ENCODE results near the gene ANO2.
"Not testable (repeated sequence)": the region's sequence is repeated elsewhere in the genome, so short reads cannot be mapped to it uniquely, and the experiment has no call there.

ANO2 gene

DNA sequence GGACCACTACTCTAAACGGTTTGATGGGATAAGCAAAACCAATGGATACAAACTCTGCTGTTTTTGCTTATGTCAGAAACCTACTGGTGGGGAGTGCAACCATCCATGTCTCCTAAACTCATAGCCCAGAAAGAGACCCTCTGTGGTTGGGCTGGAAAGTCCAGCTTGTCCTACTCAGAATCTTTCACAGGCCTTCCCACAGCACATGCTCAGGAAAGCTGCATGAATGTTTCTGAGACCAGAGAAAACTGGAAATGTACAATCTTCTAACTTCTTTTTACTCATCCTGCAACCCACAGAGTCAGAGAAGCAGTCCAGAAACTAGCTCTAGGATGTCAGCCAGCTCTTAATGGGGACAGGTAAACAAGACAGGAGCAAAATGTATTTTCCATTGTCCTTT is 73.3 kb downstream of the ANO2 start:
- H3K27me3 Mint-ChIP-seq = peaks cover 9% of the 10 kb centered on the region
- no peaks in the 10 kb centered on the region for H3K4me1 Mint-ChIP-seq (ENCODE audit: low read depth)
- H3K9me3 Mint-ChIP-seq = no peaks in the 10 kb centered on the region
- no peak overlapping the region for H3K27ac Mint-ChIP-seq
- no peak overlapping the region for H3K4me3 Mint-ChIP-seq
- H3K36me3 Mint-ChIP-seq (ENCODE audit: low read depth) = no peaks in the 10 kb centered on the region

DNA sequence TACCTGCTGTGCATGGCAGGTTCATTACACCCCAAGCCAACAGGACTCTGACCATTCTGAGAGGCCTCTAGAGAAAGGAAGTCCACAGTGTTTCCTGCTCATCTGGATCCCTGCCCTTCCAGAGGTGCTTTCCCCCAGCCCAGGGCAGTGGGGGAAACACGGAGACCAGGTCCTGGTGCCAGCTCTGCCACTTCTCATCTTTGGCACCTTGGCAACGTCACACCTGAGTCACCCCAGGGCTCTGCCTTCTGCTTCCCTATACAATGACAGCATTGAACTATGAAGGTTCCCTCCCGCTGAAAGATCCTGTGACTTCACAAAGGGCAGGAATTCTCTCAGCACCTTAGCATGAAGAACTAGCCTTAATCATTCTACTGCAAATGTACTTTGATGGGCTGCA is 74.9 kb downstream of the ANO2 start:
- no peaks in the 10 kb centered on the region for H3K4me1 Mint-ChIP-seq (ENCODE audit: low read depth)
- no peaks in the 10 kb centered on the region for H3K36me3 Mint-ChIP-seq (ENCODE audit: low read depth)
- peaks cover 4% of the 10 kb centered on the region for H3K27me3 Mint-ChIP-seq
- H3K9me3 Mint-ChIP-seq = no peaks in the 10 kb centered on the region
- no peak overlapping the region for H3K4me3 Mint-ChIP-seq
- no peak overlapping the region for H3K27ac Mint-ChIP-seq

DNA sequence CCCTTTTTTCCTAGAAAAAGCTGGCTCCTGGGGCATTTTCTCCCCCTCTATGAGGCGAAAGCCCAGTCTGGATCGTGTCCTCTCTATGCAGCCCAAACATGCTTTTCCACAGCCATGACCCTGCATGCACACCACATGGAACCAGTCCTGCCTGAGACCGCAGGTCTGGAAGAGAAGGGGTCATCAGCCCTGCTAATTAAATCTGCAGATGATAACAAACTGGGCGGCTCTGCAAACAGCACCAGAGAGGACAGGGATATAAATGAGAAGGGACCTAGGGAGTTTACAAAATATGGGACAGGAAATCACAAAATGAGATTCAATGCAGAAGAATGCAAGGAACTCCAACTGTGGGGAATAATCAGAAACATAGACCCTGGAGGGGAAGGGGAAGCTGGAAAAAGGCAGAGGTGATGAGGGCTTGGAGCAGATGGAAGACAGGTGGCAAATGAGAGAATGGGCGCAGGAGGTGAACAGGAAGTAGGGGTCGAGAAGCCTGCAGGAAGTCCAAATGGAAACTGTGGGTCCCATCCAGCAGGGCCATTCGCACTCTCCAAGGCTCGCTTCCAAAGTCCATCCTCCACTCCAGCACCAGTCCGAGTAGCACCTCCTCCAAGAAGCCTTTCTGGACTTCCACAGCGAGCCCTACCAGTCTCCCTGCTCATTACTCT is 76.3 kb downstream of the ANO2 start:
- no peaks in the 10 kb centered on the region for H3K9me3 Mint-ChIP-seq
- no peaks in the 10 kb centered on the region for H3K4me1 Mint-ChIP-seq (ENCODE audit: low read depth)
- H3K27ac Mint-ChIP-seq = no peak overlapping the region
- no peaks in the 10 kb centered on the region for H3K36me3 Mint-ChIP-seq (ENCODE audit: low read depth)
- peaks cover 4% of the 10 kb centered on the region for H3K27me3 Mint-ChIP-seq
- H3K4me3 Mint-ChIP-seq = no peak overlapping the region

DNA sequence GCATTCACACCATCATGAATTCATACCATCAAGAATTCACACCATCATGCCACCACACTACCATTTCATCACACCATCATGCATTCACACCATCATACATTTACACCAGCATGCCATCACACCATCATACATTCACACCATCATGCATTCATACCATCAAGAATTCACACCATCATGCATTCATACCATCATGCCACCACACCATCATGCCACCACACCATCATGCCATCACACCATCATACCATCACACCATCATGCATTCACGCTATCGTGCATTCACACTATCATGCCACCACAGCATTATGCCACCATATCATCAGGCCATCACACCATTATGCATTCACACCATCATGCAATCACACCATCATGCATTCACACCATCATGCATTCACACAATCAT is 79.7 kb downstream of the ANO2 start:
- Mint-ChIP-seq H3K4me3 (no peak overlapping the region), H3K27ac (no peak overlapping the region), H3K27me3 (peaks cover 4% of the 10 kb centered on the region), H3K9me3 (no peaks in the 10 kb centered on the region), H3K4me1 (ENCODE audit: low read depth) (no peaks in the 10 kb centered on the region), H3K36me3 (ENCODE audit: low read depth) (no peaks in the 10 kb centered on the region)

DNA sequence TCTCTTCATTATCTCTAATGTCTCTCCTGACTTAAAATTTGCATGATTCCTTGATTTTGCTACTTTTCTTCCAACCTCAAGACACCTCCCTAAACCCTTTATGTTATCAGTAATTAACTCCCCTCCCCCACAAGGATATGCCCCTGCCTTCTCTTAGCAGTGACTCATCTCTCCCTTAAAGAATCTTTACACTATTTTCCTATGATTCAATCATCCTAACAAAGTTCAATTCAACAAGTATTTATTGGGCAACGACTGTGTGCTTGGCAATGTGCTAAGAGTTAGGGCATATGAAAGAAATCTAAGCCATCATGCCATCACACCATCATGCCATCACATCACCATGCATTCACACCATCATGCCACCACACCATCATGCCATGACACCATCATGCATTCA is 80.1 kb downstream of the ANO2 start:
- H3K9me3 Mint-ChIP-seq = no peaks in the 10 kb centered on the region
- no peaks in the 10 kb centered on the region for H3K4me1 Mint-ChIP-seq (ENCODE audit: low read depth)
- peaks cover 4% of the 10 kb centered on the region for H3K27me3 Mint-ChIP-seq
- no peak overlapping the region for H3K4me3 Mint-ChIP-seq
- H3K36me3 Mint-ChIP-seq (ENCODE audit: low read depth) = no peaks in the 10 kb centered on the region
- H3K27ac Mint-ChIP-seq = no peak overlapping the region

DNA sequence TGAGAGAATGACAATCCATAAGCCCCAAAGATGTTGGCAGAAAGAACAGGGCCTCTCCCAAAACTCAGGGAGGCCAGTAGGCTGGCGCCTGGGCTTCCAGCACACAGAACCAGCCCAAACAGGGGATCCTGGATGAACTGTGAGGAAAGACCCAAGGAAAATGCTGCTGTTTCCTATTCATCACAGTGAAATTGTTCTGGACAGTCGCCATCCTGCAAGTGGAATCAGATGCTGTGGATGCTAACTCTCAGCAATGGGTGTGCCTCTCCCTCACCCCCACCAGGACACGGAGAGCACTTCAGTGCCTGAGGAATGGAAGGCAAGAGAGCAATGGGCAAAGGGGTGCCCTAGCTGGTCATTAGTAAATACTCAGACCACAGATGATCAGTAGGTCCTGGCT is 80.8 kb downstream of the ANO2 start:
- Mint-ChIP-seq H3K9me3 (no peaks in the 10 kb centered on the region), H3K4me1 (ENCODE audit: low read depth) (no peaks in the 10 kb centered on the region), H3K4me3 (no peak overlapping the region), H3K27me3 (peaks cover 4% of the 10 kb centered on the region), H3K27ac (no peak overlapping the region), H3K36me3 (ENCODE audit: low read depth) (no peaks in the 10 kb centered on the region)

DNA sequence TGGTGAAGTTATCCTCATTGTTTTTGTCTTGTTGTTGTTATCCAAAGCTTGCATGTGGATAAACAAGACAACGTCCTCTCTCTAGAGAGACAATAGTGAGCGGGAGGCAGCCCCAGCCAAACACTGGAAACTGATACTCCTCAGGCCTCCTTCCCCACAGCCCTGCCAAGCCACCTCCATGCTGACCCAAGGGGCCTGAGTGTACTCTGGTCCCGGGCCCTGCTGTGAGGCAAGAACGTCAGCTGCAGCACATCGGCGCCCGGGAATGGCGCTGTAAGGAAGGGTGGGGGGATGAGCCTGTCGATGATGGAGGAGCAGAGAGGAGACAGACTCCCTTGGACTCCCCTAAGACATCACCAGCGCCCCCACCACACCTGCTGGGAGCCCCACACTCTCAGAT is 83.6 kb downstream of the ANO2 start:
- H3K4me3 Mint-ChIP-seq = no peak overlapping the region
- no peaks in the 10 kb centered on the region for H3K4me1 Mint-ChIP-seq (ENCODE audit: low read depth)
- H3K36me3 Mint-ChIP-seq (ENCODE audit: low read depth) = no peaks in the 10 kb centered on the region
- H3K27me3 Mint-ChIP-seq = no peaks in the 10 kb centered on the region
- no peaks in the 10 kb centered on the region for H3K9me3 Mint-ChIP-seq
- H3K27ac Mint-ChIP-seq = no peak overlapping the region

DNA sequence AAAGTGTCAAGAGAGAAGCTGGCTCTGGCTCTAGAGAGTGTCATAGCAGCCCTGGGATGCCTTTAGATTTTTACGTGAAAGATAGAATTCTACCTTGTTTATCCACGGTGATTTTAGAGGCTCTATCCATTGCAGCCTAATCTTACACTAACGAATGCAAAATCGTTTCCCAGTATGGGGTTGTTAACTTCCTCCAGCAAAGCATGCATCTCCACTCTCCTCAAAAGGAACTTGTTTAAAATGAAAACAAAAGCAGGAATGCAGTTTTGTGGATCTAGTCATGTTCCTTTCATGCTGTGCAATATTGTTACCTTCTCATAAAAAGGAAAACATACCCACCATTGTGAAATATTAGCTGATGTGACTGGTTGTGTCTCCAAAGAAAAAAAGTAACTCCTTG is 88.4 kb downstream of the ANO2 start:
- Mint-ChIP-seq H3K36me3 (ENCODE audit: low read depth) (no peaks in the 10 kb centered on the region), H3K27me3 (peaks cover 6% of the 10 kb centered on the region), H3K9me3 (no peaks in the 10 kb centered on the region), H3K4me3 (no peak overlapping the region), H3K4me1 (ENCODE audit: low read depth) (no peaks in the 10 kb centered on the region), H3K27ac (no peak overlapping the region)

DNA sequence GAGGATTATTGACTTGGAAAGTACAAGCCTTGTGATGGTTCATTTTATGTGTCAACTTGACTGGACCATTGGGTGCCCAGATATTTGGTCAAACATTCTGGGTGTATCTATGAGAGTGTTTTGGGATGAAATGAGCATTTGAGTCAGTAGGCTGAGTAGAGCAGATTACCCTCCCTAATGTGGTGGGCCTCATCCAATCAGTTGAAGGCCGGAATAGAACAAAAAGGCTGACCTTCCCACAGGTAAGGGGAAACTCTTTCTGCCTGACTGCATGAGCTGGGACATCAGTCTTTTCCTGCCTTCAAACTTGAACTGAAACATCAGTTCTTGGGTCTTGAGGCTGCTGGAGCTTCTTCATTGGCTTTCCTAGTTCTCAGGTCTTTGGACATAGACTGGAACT is 98.1 kb downstream of the ANO2 start:
- no peaks in the 10 kb centered on the region for H3K36me3 Mint-ChIP-seq (ENCODE audit: low read depth)
- no peak overlapping the region for H3K4me3 Mint-ChIP-seq
- peaks cover 5% of the 10 kb centered on the region for H3K9me3 Mint-ChIP-seq
- peaks cover 9% of the 10 kb centered on the region for H3K27me3 Mint-ChIP-seq
- no peaks in the 10 kb centered on the region for H3K4me1 Mint-ChIP-seq (ENCODE audit: low read depth)
- H3K27ac Mint-ChIP-seq = no peak overlapping the region

DNA sequence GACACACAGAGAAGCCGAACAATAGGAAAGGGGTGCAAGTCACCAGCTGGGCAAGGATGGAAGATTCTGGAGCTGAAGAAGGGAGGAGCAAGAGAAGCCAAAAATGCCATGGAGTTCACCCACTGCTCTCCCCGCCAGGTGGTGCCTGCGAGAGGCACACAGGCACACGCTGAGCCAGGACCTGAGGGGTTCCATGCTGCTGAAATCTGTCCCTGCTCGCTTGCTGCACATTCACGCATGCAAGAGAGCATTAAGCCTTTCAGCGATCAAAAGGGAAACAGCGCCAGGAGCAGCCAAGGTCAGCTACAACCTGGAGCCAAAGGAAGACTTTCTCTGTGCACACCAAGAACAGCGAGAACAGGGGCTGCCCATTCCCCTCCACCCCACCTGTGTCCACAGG is 104.1 kb downstream of the ANO2 start:
- peaks cover 8% of the 10 kb centered on the region for H3K27me3 Mint-ChIP-seq
- no peaks in the 10 kb centered on the region for H3K9me3 Mint-ChIP-seq
- no peaks in the 10 kb centered on the region for H3K36me3 Mint-ChIP-seq (ENCODE audit: low read depth)
- no peak overlapping the region for H3K27ac Mint-ChIP-seq
- H3K4me3 Mint-ChIP-seq = no peak overlapping the region
- no peaks in the 10 kb centered on the region for H3K4me1 Mint-ChIP-seq (ENCODE audit: low read depth)

DNA sequence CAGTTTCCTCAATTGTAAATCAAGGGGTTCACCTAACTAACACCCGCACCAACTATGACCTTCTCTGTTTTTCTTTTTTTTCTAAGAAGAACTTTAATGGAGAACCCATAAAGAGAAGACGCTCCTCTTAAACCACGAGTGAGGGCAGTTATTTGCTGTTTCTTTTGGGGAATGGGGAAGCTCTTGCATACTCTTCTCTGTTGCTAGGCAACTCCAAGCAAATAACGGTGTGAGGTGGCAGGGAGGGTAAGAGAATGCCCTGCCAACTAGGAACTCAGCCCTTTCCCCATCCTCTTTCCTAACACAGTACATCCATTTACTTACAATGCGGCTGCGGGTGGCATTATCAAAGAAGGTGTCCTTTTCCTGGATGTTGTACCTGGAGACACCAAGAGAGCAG is 114.9 kb downstream of the ANO2 start:
- Mint-ChIP-seq H3K4me3 (no peak overlapping the region), H3K27ac (no peak overlapping the region), H3K4me1 (ENCODE audit: low read depth) (no peaks in the 10 kb centered on the region), H3K27me3 (peaks cover 5% of the 10 kb centered on the region), H3K36me3 (ENCODE audit: low read depth) (no peaks in the 10 kb centered on the region), H3K9me3 (peaks cover 3% of the 10 kb centered on the region)

DNA sequence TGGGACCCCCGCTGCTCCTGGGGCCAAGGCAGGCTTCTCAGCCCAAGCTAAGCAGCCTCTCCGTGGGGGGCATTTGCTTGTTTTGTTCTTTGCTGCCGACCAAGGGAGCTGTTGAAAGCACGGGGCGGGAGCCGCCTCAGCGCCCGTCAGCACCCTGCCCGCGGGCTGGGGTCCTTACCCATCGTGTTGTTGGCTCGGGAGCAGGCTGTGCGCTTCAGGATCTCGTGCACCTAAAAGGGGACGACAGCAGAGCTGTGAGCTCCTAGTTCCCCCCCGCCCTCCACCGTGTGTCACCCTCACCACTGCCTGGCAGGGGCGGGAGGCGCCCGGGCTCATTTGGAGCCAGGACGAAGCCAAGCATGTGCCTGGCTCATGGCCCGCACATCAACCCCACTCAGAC is 117.5 kb downstream of the ANO2 start:
- Mint-ChIP-seq H3K4me1 (ENCODE audit: low read depth) (no peaks in the 10 kb centered on the region), H3K27me3 (no peaks in the 10 kb centered on the region), H3K36me3 (ENCODE audit: low read depth) (no peaks in the 10 kb centered on the region), H3K4me3 (no peak overlapping the region), H3K27ac (no peak overlapping the region), H3K9me3 (peaks cover 7% of the 10 kb centered on the region)

DNA sequence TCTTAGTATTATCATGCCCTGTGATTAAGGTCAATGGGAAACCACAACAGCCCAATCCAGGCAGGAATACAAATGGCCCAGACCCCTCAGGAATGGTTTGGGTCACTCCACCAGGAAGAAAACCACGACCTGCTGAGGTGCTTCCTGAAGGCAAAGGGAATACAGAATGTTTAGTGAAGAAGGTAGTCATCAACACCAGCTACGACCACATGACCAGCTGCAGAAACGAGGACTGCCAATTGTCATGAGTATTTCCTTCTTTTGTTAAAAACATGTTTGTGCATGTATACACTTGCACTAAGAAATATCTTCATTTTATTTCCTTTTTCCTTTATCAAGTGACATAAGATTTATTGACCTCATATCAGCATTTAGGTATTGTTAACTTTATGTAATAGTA is 119.3 kb downstream of the ANO2 start:
- not testable (repeated sequence) for H3K27ac Mint-ChIP-seq; H3K4me3 Mint-ChIP-seq; H3K9me3 Mint-ChIP-seq; H3K36me3 Mint-ChIP-seq (ENCODE audit: low read depth); H3K27me3 Mint-ChIP-seq; H3K4me1 Mint-ChIP-seq (ENCODE audit: low read depth)

DNA sequence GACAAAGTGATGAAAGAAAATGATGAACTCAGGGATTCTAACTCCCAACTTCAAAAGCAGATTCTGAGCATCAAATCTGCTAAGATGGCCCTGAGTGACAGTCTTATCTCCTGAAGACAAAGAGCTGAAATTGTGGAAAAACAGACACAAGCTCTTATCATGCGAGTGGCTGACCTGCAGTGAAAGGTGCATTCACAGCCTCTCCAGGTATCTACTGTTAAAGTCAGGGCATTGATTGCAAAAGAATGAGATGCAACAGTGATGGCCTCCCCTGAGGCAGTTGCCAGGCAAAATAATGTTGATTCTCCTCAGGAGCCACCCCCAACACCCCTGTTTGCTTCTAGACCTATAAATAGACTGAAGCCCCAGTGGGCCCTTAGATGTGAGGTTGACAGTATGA is 126.2 kb downstream of the ANO2 start:
- not testable (repeated sequence) for H3K36me3 Mint-ChIP-seq (ENCODE audit: low read depth); H3K4me1 Mint-ChIP-seq (ENCODE audit: low read depth); H3K27ac Mint-ChIP-seq; H3K4me3 Mint-ChIP-seq; H3K27me3 Mint-ChIP-seq
- peaks cover 18% of the 10 kb centered on the region for H3K9me3 Mint-ChIP-seq

DNA sequence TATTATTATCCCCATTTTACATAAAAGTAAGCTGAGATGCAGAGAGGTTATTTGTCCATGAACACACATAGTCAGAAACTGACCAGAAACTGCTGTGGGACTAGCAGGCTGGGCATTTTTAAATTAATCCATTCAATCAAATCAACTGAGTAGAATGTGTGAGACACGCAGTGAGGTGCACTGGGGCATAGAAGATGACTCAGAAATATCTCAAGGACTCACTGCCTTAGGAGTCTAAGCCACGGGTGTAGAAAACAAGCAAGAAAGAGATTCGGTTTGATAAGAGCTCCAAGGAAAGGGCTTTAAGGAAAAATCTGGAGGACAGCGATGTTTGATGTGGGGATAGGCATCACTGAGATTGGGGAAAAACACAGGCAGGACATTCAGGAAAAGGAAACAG is 127.8 kb downstream of the ANO2 start:
- Mint-ChIP-seq H3K4me1 (ENCODE audit: low read depth) (no peaks in the 10 kb centered on the region), H3K27ac (no peak overlapping the region), H3K4me3 (no peak overlapping the region), H3K27me3 (peaks cover 4% of the 10 kb centered on the region), H3K36me3 (ENCODE audit: low read depth) (no peaks in the 10 kb centered on the region), H3K9me3 (peaks cover 12% of the 10 kb centered on the region)

DNA sequence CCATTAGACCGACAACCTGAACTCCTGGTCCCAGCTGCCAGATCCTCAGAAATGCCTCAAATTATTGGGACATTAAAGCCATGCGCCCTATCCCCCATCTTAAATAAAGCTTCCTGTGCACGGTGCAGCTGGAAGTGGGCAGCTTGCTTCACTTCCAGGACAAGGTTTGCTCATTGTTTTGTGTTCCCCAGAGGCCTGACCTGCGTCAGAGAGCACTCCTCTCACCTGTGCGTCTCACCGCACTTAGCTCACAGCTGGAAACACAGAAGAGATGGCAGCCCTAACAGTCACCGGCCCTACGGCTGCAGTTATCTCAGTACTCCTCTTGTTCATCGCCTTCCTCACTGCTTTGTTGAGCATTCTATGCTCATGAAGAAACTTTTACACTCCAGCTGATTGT is 135.5 kb downstream of the ANO2 start:
- Mint-ChIP-seq H3K9me3 (no peaks in the 10 kb centered on the region), H3K27ac (no peak overlapping the region), H3K36me3 (ENCODE audit: low read depth) (no peaks in the 10 kb centered on the region), H3K4me1 (ENCODE audit: low read depth) (no peaks in the 10 kb centered on the region), H3K27me3 (peaks cover 4% of the 10 kb centered on the region), H3K4me3 (no peak overlapping the region)

All from stimulated activated naive CD8-positive, alpha-beta T cell treated with anti-CD3 and anti-CD28 coated beads, Interleukin-15, Interleukin-2, amounts not matched to agents 100 ng/mL and 50 ng/mL, for 24 hours (primary cell).